ENCODE data around the gene OAS2. TPM values are rescaled to one million over a fixed set of nuclear protein-coding genes. Genes with fewer than 3 reads are reported as not detected.
"Not testable (repeated sequence)": the region's sequence is repeated elsewhere in the genome, so short reads cannot be mapped to it uniquely, and the experiment has no call there.

OAS2 gene
- total RNA-seq, 1 donor from 2014 or later = 11.1 TPM

DNA sequence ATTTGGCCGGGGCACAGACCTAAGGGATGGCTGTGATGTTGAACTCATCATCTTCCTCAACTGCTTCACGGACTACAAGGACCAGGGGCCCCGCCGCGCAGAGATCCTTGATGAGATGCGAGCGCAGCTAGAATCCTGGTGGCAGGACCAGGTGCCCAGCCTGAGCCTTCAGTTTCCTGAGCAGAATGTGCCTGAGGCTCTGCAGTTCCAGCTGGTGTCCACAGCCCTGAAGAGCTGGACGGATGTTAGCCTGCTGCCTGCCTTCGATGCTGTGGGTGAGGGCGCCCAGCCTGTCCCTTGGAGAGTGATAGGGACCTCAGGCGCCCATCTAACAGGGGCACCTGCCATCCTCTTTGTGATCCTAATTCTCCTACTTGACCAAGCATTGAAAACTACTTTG lies 27.6 kb upstream of the OAS2 start:
- DNase-seq (ENCODE audit: low read depth, low spot score) = no peak

DNA sequence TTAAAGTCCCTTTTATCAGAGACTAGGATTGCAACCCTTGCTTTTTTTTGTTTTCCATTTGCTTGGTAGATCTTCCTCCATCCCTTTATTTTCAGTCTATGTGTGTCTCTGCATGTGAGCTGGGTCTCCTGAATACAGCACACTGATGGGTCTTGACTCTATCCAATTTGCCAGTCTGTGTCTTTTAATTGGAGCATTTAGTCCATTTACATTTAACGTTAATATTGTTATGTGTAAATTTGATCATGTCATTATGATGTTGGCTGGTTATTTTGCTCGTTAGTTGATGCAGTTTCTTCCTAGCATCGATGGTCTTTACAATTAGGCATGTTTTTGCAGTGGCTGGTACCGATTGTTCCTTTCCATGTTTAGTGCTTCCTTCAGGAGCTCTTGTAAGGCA lies 21.2 kb upstream of the OAS2 start:
- DNase-seq (ENCODE audit: low read depth, low spot score) = not testable (repeated sequence)

DNA sequence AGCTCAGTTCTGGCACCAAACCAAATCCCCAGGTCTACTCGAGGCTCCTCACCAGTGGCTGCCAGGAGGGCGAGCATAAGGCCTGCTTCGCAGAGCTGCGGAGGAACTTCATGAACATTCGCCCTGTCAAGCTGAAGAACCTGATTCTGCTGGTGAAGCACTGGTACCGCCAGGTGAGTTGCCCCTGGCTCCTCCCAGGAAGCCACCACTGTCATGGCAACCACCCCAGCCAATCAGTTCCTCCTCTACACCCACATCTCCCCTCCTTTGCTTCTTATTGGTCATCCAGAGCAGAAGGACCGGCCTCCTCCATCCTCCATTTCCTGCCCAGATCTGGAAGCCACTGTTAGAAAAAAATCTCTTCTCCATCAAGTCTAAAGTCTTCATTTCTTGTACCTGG lies 17.2 kb upstream of the OAS2 start:
- DNase-seq (ENCODE audit: low read depth, low spot score) = no peak

DNA sequence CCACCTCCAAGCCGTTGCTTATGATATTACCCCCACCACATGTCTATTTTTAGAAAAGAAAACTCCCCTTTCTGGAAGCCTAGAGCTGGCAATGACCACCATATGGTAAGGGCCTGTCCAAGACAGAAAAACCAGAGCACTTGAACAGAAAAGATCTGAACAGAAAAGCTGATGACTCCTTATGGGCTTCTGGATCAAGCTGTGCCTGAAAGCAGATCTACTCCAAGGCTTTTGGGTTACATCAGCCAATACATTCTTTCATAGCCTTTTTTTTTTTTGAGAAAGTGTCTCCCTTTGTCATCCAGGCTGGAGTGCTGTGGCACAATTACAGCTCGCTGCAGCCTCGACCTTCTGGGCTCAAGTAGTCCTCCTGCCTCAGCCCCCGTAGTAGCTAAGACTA lies 16.8 kb upstream of the OAS2 start:
- no peak for DNase-seq (ENCODE audit: low read depth, low spot score)

DNA sequence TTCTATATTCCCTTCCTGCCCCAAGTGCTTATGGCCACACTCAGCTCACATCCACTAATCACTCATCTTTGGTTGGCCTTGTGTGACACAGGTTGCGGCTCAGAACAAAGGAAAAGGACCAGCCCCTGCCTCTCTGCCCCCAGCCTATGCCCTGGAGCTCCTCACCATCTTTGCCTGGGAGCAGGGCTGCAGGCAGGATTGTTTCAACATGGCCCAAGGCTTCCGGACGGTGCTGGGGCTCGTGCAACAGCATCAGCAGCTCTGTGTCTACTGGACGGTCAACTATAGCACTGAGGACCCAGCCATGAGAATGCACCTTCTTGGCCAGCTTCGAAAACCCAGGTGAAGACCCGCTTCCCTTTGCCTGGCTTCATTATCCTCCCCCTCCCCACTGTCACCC lies 15.8 kb upstream of the OAS2 start:
- DNase-seq (ENCODE audit: low read depth, low spot score) = no peak

DNA sequence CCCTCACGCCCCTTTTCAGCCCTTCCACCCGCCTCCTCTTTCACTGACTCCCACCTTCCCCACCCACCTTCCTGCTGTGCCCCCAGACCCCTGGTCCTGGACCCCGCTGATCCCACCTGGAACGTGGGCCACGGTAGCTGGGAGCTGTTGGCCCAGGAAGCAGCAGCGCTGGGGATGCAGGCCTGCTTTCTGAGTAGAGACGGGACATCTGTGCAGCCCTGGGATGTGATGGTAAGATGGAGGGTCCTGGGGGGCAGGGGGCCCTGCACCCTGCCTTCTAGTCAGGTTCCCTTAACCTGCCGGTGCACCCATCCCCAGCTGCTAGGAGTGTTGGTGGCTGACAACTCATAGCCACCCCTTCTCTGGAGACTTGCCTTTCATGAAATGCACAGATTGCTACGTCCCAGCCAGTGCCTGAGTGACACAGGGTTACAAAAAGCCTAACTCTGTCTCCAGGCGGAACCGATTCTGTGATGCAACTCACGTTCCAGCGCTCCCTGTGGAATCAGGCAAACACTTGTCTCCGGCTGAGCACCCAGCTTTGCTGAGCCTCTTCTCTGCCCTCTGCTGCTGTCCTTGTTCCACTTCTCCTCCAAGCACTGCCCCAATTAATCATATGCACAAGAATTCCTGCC lies 15.0 kb upstream of the OAS2 start:
- DNase-seq (ENCODE audit: low read depth, low spot score) = no peak

DNA sequence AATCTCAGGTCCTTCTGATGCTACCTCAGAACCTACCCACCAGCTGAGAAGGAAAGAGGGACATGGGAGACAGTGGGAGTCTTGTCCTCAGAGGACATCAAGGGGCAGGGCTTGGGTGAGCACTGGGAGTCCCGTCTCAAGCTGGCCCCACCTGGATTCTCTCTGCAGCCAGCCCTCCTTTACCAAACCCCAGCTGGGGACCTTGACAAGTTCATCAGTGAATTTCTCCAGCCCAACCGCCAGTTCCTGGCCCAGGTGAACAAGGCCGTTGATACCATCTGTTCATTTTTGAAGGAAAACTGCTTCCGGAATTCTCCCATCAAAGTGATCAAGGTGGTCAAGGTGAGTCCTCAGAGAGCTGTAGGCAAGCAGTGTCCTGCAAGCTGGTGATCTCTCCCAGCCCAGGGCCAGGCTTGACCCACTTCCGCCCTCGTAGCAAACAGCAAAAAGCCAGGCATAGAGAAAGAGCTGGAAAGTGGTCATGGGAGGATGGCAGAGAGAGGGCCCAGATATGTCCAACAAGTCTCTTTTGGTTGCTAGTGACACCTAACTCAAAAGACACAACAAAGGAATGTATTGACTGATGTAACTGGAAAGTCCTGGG lies 14.2 kb upstream of the OAS2 start:
- DNase-seq (ENCODE audit: low read depth, low spot score) = no peak

DNA sequence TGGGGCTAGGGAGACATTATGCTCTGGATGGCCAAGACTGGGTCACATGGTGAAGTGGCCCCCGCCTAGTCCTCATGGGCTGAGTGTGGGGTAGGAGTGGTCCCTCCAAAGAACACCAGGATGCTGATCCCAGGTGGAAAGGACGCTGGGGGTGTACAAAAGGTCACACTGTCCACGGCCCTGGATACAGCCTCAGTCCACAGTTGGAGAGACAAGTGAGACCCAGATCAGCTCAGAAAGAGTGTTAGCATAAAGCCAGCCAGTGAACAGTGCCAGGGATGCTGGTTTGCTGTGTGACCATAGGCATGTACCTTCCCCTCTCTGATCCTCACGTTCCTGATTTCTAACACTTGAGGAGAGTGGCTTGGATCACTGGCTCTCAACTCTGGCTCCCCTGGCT lies 13.4 kb upstream of the OAS2 start:
- DNase-seq (ENCODE audit: low read depth, low spot score) = no peak

DNA sequence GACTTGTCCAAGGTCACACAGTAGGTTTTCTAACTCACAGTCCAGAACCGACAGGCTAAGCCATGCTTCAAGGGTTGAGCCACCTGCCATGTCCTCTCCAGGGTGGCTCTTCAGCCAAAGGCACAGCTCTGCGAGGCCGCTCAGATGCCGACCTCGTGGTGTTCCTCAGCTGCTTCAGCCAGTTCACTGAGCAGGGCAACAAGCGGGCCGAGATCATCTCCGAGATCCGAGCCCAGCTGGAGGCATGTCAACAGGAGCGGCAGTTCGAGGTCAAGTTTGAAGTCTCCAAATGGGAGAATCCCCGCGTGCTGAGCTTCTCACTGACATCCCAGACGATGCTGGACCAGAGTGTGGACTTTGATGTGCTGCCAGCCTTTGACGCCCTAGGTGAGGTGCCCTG lies 12.7 kb upstream of the OAS2 start:
- DNase-seq (ENCODE audit: low read depth, low spot score) = no peak

DNA sequence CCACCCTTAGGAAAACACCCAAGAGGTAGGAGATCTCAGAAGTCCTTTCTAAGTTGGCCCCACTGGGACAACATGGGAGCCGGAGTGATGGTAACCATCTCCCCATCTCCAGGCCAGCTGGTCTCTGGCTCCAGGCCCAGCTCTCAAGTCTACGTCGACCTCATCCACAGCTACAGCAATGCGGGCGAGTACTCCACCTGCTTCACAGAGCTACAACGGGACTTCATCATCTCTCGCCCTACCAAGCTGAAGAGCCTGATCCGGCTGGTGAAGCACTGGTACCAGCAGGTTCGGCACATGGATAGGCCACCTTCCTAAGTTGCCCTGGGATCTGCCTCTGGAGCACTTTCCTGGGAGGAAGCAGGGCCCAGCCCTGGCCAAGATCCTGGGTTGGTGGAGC lies 11.0 kb upstream of the OAS2 start:
- no peak for DNase-seq (ENCODE audit: low read depth, low spot score)

DNA sequence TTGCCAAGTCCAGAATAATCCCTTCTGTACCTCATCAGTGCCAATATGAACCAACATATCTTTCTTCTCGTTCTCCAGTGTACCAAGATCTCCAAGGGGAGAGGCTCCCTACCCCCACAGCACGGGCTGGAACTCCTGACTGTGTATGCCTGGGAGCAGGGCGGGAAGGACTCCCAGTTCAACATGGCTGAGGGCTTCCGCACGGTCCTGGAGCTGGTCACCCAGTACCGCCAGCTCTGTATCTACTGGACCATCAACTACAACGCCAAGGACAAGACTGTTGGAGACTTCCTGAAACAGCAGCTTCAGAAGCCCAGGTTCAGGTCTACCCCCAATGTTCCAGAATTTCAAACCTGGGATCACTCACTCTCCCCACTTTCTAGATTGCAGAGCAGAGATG lies 10.5 kb upstream of the OAS2 start:
- DNase-seq (ENCODE audit: low read depth, low spot score) = no peak

DNA sequence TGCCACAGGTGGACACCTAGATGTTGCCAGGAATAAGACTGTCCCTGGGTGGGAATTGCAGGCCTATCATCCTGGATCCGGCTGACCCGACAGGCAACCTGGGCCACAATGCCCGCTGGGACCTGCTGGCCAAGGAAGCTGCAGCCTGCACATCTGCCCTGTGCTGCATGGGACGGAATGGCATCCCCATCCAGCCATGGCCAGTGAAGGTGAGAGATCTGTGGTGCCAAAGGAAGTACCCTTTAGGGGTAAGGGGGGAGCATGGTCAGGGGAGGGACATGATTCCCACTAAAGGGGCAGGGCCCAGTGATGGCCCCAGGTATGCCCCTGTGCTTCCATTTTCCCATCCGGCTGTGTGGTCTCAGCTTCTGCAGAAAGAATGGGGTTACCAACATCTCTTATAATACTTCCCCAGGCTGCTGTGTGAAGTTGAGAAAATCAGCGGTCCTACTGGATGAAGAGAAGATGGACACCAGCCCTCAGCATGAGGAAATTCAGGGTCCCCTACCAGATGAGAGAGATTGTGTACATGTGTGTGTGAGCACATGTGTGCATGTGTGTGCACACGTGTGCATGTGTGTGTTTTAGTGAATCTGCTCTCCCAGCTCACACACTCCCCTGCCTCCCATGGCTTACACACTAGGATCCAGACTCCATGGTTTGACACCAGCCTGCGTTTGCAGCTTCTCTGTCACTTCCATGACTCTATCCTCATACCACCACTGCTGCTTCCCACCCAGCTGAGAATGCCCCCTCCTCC lies 8.6 kb upstream of the OAS2 start:
- DNase-seq (ENCODE audit: low read depth, low spot score) = no peak

DNA sequence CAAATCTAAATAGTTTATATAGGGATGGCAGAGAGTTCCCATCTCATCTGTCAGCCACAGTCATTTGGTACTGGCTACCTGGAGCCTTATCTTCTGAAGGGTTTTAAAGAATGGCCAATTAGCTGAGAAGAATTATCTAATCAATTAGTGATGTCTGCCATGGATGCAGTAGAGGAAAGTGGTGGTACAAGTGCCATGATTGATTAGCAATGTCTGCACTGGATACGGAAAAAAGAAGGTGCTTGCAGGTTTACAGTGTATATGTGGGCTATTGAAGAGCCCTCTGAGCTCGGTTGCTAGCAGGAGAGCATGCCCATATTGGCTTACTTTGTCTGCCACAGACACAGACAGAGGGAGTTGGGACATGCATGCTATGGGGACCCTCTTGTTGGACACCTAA lies 7.9 kb upstream of the OAS2 start:
- no peak for DNase-seq (ENCODE audit: low read depth, low spot score)

DNA sequence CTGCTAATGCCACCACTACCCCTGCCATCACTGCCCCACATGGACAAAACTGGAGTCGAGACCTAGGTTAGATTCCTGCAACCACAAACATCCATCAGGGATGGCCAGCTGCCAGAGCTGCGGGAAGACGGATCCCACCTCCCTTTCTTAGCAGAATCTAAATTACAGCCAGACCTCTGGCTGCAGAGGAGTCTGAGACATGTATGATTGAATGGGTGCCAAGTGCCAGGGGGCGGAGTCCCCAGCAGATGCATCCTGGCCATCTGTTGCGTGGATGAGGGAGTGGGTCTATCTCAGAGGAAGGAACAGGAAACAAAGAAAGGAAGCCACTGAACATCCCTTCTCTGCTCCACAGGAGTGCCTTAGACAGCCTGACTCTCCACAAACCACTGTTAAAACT lies 7.1 kb upstream of the OAS2 start:
- peak; percentile 27 for DNase-seq (ENCODE audit: low read depth, low spot score)

DNA sequence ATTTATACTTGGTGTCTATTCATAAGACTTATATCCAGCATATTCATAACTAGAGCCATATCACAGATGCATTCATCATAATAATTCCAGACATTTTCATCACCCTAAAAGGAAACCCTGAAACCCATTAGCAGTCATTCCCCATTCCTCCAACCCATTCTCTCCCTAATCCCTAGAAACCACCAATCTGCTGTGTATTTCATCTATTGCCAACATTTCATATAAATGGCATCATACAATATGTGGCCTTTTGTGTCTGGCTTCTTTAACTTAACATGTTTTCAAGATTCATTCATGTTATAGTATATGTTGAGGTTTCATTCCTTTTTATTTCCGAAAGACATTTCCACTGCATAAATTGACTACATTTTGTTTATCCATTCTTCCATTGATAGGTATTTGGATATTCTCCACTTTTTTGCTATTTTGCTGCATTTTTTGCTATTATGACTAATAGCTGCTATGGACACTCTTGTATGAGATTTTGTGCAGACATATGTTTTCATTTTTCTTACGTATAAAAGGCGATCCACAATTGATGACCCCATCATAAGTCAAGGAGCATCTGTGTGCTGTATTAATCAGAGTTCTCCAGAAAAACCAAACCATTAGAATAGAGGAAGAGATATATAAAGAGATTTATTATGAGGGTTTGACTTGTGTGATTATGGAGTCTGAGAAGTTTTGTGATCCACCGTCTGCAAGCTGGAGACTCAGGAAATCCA lies 5.1 kb upstream of the OAS2 start:
- no peak for DNase-seq (ENCODE audit: low read depth, low spot score)

DNA sequence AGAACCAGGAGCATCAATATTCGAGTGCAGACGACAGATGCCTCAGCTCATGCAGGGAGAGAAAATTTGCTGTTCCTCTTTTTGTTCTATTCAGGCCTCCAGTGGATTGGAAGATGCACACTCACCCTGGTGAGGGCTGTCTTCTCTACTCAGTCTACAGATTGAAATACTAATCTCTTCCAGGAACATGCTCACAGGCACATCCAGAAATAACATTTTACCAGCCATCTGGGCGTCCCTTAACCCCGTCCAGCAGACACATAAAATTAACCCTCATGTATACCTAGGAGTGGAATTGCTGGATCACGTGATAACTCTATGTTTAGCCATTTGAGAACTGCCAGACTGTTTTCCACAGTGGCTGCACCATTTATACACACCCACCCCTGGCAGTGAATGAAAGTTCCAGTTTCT lies 4.5 kb upstream of the OAS2 start:
- no peak for DNase-seq (ENCODE audit: low read depth, low spot score)

DNA sequence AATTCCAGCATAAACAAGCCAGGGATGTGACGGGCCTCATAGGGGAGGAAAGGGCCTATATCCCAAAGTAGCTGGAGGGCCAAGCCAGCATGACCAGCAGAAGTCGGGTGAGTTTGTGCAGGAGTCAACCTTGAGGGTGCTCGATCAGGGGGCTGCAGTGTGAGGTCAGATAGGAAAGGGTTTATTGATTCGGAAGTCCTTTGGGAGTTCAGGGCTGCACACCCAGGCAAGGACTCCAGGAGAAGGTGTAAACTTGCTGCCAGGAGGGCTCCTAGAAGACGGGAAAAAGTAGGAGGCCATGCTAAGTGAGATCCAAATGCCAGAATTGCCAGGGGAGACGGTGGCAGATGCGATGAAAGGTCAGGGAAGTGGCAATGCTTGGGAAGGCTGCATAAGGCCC lies 3.4 kb upstream of the OAS2 start:
- DNase-seq (ENCODE audit: low read depth, low spot score) = no peak

DNA sequence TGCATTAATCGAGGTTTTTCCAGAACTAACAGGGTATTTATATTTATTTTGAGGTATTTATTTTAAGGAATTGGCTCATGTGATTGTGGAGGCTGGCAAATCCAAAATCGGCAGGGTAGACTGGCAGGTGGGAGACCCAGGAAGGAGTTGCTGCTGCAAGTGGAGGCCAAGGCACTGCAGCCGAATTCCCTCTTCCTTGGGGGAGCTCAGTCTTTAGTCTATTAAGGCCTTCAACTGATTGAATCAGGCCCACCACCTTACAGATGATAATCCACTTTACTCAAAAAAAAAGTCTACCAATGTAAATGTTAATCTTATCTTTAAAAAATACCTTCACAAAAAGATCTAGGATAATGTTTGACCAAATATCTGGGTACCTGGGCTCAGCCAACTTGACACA lies 1.2 kb upstream of the OAS2 start:
- DNase-seq (ENCODE audit: low read depth, low spot score) = no peak

DNA sequence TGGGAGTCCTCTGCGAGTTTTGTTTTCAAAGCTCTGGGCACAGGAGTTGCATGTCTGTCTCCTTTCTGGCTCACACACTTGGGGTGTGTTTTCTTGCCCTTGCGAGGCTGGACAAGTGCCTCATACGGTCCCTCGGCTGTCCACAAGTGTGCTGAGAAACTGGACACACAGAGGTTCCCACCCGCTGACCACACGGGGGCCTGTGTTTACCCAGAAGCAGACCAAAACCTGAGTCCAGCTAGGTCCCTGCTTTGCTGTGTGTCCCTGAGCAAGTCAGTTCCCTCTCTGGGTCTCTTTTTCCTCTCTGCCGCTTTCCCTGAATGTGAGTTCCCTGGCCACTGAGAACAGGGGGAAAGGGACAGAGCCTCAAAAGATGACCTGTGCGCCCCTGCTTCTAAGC lies 678 bp upstream of the OAS2 start:
- no peak for DNase-seq (ENCODE audit: low read depth, low spot score)

DNA sequence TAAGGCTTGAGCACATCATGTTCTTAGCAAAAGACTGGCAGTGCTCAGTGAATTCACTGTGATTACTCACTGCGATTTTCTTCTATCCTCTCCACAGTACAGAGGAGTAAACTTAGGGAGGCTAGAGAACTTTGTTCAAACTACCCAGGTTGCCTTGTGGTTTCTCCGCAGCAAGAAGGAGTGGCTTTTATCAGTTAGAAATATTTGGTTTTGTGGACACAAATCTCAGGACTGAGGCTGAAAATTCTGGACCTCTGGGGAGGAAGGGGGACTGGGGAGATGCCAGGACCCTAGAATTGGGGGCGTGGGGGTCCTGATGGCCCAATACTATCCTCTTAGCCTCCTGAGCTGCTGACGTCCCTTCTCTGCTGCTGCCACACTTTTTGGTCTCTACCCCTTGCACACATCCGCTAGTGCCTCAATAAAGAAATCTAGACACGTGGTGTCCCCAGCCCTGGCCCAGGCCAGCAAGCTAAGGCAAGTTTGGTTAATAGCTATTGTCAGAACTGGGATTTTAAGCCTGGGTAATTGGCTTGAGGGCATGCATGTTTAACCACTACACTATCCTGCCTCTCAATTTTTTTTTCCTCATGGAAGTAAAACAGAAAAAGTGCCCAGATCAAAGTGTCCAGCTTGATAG lies 842 bp downstream of the OAS2 start:
- no peak for DNase-seq (ENCODE audit: low read depth, low spot score)

DNA sequence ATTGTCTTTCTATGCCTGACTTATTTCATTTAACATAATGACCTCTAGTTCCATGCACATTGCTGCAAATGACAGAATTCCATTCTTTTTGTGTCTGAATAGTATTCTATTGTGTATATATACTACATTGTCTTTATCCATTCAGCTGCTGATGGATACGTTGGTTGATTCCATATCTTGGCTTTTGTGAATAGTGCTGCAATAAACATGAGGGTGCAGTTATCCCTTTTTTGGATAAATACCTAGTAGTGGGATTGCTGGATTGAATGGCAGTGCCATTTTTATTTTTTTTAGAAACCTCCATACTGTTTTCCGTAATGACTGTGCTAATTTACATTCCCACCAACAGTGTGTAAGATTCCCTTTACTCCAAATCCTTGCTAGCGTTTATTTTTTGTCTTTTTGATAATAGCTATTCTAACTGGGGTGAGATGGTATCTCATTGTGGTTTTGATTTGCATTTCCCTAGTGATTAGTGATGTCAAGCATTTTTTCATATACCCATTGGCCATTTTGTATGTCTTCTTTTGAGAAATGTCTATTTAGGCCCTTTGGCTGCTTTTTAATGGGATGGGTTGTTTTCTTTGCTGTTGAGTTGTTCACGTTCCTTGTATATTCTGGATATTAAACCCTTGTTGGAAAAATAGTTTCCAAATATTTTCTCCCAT lies 2.3 kb downstream of the OAS2 start:
- no peak for DNase-seq (ENCODE audit: low read depth, low spot score)
